Measurements from ENCODE around the gene ENSA.
"Not testable (repeated sequence)": the region's sequence is repeated elsewhere in the genome, so short reads cannot be mapped to it uniquely, and the experiment has no call there.

ENSA gene

GRCh38 chr1:150603711-150604110 lies 25.7 kb downstream of the ENSA start:
- Histone ChIP-seq H3K4me3 (no peak overlapping the region), H3K36me3 (ENCODE audit: insufficient read depth, low read length) (no peaks in the 10 kb centered on the region), H3K27ac (no peak overlapping the region), H3K9ac (ENCODE audit: insufficient read length) (no peak overlapping the region), H3K9me3 (ENCODE audit: low read depth, low read length) (no peaks in the 10 kb centered on the region)
- TF ChIP-seq FOXP2 (optimal IDR thresholded peaks at IDR 0.05; ENCODE audit: control extremely low read depth, extremely low read length, insufficient read depth), result no peak
- TF ChIP-seq EZH2 (IDR thresholded peaks at IDR 0.05), result no peak
- TF ChIP-seq POLR2AphosphoS5 (IDR thresholded peaks at IDR 0.05; ENCODE audit: borderline replicate concordance, low read depth, low read length), result no peak
- DNase-seq (ENCODE audit: low read depth, low spot score), result no peak

- not testable (repeated sequence) for H3K9ac ChIP-seq (ENCODE audit: insufficient read length); H3K36me3 ChIP-seq (ENCODE audit: insufficient read depth, low read length); H3K27ac ChIP-seq; H3K9me3 ChIP-seq (ENCODE audit: low read depth, low read length); H3K4me3 ChIP-seq; DNase-seq (ENCODE audit: low read depth, low spot score)
Measured at GRCh38 chr1:150602372-150602771, 27.0 kb downstream of the ENSA start.

- H3K4me3 ChIP-seq, result no peak overlapping the region
- H3K9ac ChIP-seq (ENCODE audit: insufficient read length), result no peak overlapping the region
- DNase-seq (ENCODE audit: low read depth, low spot score), result no peak
- H3K36me3 ChIP-seq (ENCODE audit: insufficient read depth, low read length), result no peaks in the 10 kb centered on the region
- H3K27ac ChIP-seq, result no peak overlapping the region
- no peaks in the 10 kb centered on the region for H3K9me3 ChIP-seq (ENCODE audit: low read depth, low read length)
- TF ChIP-seq POLR2AphosphoS5 (IDR thresholded peaks at IDR 0.05; ENCODE audit: borderline replicate concordance, low read depth, low read length) (no peak), FOXP2 (optimal IDR thresholded peaks at IDR 0.05; ENCODE audit: control extremely low read depth, extremely low read length, insufficient read depth) (no peak), EZH2 (IDR thresholded peaks at IDR 0.05) (no peak)
Measured at GRCh38 chr1:150601540-150601939, 27.9 kb downstream of the ENSA start.

- H3K4me3 ChIP-seq; H3K9me3 ChIP-seq (ENCODE audit: low read depth, low read length); DNase-seq (ENCODE audit: low read depth, low spot score); H3K36me3 ChIP-seq (ENCODE audit: insufficient read depth, low read length); H3K27ac ChIP-seq; H3K9ac ChIP-seq (ENCODE audit: insufficient read length): not testable (repeated sequence)
Measured at GRCh38 chr1:150598346-150598745, 31.1 kb downstream of the ENSA start.

- Histone ChIP-seq H3K4me3 (no peak overlapping the region), H3K9ac (ENCODE audit: insufficient read length) (no peak overlapping the region), H3K27ac (no peak overlapping the region), H3K36me3 (ENCODE audit: insufficient read depth, low read length) (no peaks in the 10 kb centered on the region), H3K9me3 (ENCODE audit: low read depth, low read length) (no peaks in the 10 kb centered on the region)
- TF ChIP-seq EZH2 (IDR thresholded peaks at IDR 0.05) (no peak), POLR2AphosphoS5 (IDR thresholded peaks at IDR 0.05; ENCODE audit: borderline replicate concordance, low read depth, low read length) (no peak), FOXP2 (optimal IDR thresholded peaks at IDR 0.05; ENCODE audit: control extremely low read depth, extremely low read length, insufficient read depth) (no peak)
- no peak for DNase-seq (ENCODE audit: low read depth, low spot score)
Measured at GRCh38 chr1:150596976-150597375, 32.4 kb downstream of the ENSA start.

GRCh38 chr1:150596095-150596892 lies 33.1 kb downstream of the ENSA start:
- H3K36me3 ChIP-seq (ENCODE audit: insufficient read depth, low read length), result no peaks in the 10 kb centered on the region
- no peak for DNase-seq (ENCODE audit: low read depth, low spot score)
- no peaks in the 10 kb centered on the region for H3K9me3 ChIP-seq (ENCODE audit: low read depth, low read length)
- TF ChIP-seq POLR2AphosphoS5 (IDR thresholded peaks at IDR 0.05; ENCODE audit: borderline replicate concordance, low read depth, low read length) (no peak), EZH2 (IDR thresholded peaks at IDR 0.05) (no peak), FOXP2 (optimal IDR thresholded peaks at IDR 0.05; ENCODE audit: control extremely low read depth, extremely low read length, insufficient read depth) (no peak)
- no peak overlapping the region for H3K27ac ChIP-seq
- H3K4me3 ChIP-seq, result no peak overlapping the region
- H3K9ac ChIP-seq (ENCODE audit: insufficient read length), result no peak overlapping the region

GRCh38 chr1:150582371-150582770 lies 47.0 kb downstream of the ENSA start:
- TF ChIP-seq FOXP2 (optimal IDR thresholded peaks at IDR 0.05; ENCODE audit: control extremely low read depth, extremely low read length, insufficient read depth) (no peak), EZH2 (IDR thresholded peaks at IDR 0.05) (no peak), POLR2AphosphoS5 (IDR thresholded peaks at IDR 0.05; ENCODE audit: borderline replicate concordance, low read depth, low read length) (no peak)
- 0 out of 2 replicates have a peak overlapping the region, but pooled peaks have one; percentile 46 for H3K27ac ChIP-seq

GRCh38 chr1:150581962-150582361 lies 47.5 kb downstream of the ENSA start:
- not testable (repeated sequence) for H3K27ac ChIP-seq; H3K9ac ChIP-seq (ENCODE audit: insufficient read length); DNase-seq (ENCODE audit: low read depth, low spot score); H3K9me3 ChIP-seq (ENCODE audit: low read depth, low read length); H3K4me3 ChIP-seq
- H3K36me3 ChIP-seq (ENCODE audit: insufficient read depth, low read length), result peaks cover 18% of the 10 kb centered on the region

More at GRCh38 chr1:150582371-150582770, 47.0 kb downstream of the ENSA start:
- Histone ChIP-seq H3K4me3 (no peak overlapping the region), H3K9ac (ENCODE audit: insufficient read length) (no peak overlapping the region), H3K9me3 (ENCODE audit: low read depth, low read length) (no peaks in the 10 kb centered on the region), H3K36me3 (ENCODE audit: insufficient read depth, low read length) (peaks cover 14% of the 10 kb centered on the region)
- DNase-seq (ENCODE audit: low read depth, low spot score), result no peak

GRCh38 chr1:150581437-150581836 lies 48.0 kb downstream of the ENSA start:
- H3K4me3 ChIP-seq; H3K9ac ChIP-seq (ENCODE audit: insufficient read length); DNase-seq (ENCODE audit: low read depth, low spot score); H3K27ac ChIP-seq; H3K9me3 ChIP-seq (ENCODE audit: low read depth, low read length): not testable (repeated sequence)
- H3K36me3 ChIP-seq (ENCODE audit: insufficient read depth, low read length), result peaks cover 23% of the 10 kb centered on the region

- not testable (repeated sequence) for H3K4me3 ChIP-seq; H3K9me3 ChIP-seq (ENCODE audit: low read depth, low read length); H3K9ac ChIP-seq (ENCODE audit: insufficient read length); H3K27ac ChIP-seq; DNase-seq (ENCODE audit: low read depth, low spot score)
- peaks cover 28% of the 10 kb centered on the region for H3K36me3 ChIP-seq (ENCODE audit: insufficient read depth, low read length)
Measured at GRCh38 chr1:150580966-150581365, 48.4 kb downstream of the ENSA start.
